Measurements from ENCODE around the gene INTS7.
"Not testable (repeated sequence)": the region's sequence is repeated elsewhere in the genome, so short reads cannot be mapped to it uniquely, and the experiment has no call there.

The INTS7 gene

GRCh38 chr1:211975152-211975941, 60.0 kb downstream of the INTS7 start:
- DNase-seq: no peak

GRCh38 chr1:211973541-211973940, 61.8 kb downstream of the INTS7 start:
- DNase-seq: no peak

DNA sequence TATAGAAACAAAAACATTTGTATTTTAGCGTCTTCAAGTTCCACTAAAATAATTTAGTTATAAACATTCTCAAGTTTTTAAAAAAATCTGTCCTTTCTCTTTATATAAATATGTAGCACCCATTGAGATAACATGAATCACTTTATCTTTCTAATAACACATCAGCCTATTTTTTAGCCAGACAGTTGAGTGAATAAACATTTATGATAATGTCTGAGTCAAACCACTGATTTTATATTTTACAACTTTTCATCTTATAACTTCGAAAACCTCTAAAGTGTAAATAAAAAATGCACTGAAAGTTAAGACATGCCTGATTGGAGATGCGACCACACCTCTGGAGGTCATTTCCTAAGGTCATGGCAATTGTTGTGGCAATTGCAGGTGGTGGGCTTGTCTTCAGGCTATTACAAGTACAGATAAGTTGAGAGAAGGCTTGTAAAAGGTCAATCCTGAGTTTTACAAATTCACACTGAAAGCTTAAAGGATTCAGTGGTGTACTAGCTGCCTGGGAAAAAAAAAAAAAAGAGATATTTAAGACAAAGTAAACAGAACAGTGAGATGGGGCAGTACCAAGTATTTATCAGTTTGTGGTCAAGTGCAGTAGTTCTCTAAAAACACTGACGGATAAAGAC, 67.0 kb downstream of the INTS7 start:
- DNase-seq: no peak

GRCh38 chr1:211967704-211968103, 67.7 kb downstream of the INTS7 start:
- no peak for DNase-seq

DNA sequence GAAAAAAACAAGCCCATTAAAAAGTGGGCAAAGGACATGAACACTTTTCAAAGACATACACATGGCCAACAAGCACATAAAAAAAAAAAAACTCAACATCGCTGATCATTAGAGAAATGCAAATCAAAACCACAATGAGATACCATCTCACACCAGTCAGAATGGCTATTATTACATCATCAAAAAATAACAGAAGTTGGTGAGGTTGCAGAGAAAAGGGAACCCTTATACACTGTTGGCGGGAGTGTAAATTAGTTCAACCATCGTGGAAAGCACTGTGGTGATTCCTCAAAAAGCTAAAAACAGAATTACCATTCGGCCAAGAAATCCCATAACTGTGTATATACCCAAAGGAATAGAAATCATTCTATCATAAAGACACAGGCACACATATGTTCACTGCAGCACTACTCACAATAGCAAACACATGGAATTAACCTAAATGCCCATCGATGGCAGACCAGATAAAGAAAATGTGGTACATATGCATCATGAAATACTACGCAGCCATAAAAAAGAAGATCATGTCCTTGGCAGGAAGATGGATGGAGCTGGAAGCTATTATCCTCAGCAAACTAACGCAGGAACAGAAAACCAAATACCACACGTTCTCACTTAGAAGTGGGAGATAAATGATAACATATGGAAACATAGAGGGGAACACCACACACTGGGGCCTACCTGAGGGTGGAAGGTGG, 70.1 kb downstream of the INTS7 start:
- no peak for DNase-seq

DNA sequence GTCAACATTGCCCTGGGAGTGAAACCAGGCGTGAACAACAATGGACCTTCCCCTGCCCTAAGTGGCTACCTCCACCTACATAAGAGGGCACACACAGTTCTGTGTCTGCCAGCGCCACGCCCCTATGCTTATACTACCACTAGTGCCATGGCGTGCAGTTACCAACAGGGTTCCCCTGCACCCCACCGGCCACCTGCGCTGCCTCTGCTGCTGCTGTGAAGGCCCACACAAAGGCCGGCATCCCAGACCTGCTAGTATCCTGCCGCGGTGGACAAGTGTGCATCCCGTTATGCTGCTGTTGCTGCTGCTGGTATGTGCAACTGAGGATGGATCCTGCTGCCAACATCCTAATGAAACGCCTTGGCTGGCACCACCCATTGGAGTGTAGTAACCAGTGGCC, 75.7 kb downstream of the INTS7 start:
- no peak for DNase-seq

- no peak for DNase-seq
These were observed 76.1 kb downstream of the INTS7 start for GRCh38 chr1:211959221-211959620.

DNA sequence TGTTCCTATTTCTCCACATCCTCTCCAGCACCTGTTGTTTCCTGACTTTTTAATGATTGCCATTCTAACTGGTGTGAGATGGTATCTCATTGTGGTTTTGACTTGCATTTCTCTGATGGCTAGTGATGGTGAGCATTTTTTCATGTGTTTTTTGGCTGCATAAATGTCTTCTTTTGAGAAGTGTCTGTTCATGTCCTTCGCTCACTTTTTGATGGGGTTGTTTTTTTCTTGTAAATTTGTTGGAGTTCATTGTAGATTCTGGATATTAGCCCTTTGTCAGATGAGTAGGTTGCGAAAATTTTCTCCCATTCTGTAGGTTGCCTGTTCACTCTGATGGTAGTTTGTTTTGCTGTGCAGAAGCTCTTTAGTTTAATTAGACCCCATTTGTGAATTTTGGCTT, 81.3 kb downstream of the INTS7 start:
- not testable (repeated sequence) for DNase-seq

DNA sequence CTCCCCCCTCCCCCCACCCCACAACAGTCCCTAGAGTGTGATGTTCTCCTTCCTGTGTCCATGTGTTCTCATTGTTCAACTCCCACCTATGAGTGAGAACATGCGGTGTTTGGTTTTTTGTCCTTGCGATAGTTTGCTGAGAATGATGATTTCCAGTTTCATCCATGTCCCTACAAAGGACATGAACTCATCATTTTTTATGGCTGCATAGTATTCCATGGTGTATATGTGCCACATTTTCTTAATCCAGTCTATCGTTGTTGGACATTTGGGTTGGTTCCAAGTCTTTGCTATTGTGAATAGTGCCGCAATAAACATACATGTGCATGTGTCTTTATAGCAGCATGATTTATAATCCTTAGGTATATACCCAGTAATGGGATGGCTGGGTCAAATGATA, 81.8 kb downstream of the INTS7 start:
- not testable (repeated sequence) for DNase-seq

GRCh38 chr1:211952299-211952698, 83.1 kb downstream of the INTS7 start:
- no peak for DNase-seq

DNA sequence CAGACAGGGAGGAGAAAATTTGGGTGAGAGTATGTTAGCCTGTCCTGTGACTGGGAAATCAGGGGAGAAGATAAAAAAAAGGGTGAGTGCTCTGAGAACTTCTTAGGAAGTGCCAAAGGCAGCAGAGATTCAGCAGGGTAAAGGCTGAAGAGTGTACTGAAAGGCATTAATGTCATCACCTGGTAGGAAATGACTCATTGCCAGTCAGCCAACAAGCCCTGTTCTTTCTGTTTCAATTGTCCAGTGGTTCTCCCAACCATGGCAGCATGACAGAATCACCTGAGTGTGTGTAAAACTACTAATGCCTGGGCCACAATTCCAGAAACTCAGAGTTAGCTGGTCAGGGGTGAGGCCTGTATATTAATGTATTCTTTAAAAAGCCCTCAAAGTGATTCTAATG, 83.5 kb downstream of the INTS7 start:
- no peak for DNase-seq

- no peak for DNase-seq
These were observed 87.0 kb downstream of the INTS7 start for GRCh38 chr1:211948377-211948776.

GRCh38 chr1:211947396-211948295, 87.7 kb downstream of the INTS7 start:
- peak; percentile 95 for DNase-seq

- DNase-seq: no peak
These were observed 90.4 kb downstream of the INTS7 start for GRCh38 chr1:211944733-211945500.

DNA sequence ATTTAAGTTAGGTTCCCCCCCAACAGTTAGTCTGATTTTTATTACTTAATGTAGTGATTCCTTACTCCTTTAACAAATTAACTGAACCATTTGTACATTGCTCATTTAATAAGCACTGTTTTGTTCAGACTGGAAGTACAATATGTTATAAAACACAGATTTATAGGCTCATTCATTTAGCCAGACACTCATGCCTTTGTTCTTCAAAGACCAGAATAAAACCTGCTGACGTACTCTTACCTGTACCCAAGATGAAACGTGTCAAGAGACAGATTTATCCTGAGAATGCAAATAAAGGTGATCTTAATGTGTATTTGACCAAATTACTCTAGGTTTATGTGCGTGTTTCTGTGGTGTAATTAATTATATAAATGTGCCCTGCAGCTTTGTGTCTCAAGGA, 92.8 kb downstream of the INTS7 start:
- no peak for DNase-seq

DNA sequence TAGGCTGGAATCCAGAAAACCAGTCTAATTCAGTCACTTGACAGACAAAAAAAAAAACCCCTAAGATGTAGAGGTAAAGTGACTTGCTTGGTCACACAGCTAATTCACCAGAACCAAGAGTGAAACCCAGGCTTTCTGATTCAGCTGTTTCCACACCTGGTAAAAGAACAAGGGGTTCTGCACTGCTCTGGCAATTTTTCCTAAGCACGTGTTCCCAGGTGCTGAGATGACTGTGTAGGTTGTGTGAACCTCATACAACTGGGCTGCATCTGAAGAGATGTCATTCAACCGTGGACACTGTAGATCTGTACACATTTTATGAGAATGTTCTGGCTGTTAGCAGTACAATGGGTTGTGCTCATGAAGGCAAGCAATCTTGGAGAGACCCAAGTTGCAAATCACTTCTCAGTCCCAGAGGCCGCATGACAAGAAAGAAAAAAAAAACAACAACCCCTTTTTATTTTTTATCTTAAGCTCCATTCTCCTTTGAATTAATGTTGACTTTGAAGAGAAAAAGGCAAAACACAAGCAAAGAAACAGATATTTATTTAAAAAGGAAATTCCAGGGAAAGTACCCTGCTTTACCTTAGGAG, 95.4 kb downstream of the INTS7 start:
- DNase-seq: no peak

DNA sequence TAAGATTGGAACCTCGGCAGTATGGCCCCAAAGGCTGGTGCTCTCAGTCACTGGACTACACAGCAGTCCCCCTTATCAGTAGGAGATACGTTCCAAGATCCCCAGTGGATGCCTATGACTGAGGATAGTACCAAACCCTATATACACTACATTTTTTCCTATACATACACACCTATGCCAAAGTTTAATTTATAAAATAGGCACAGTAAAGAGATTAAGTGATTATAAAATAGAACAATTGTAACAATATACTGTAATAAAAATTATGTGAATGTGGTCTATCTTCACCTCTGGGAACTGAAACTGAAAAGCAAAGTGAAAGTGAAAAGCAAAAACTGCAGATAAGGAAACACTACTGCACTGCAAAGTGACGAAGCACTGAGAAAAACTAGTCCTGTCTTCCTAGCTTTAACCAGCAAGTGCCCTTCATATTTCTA, 96.8 kb downstream of the INTS7 start:
- DNase-seq: no peak

- not testable (repeated sequence) for DNase-seq
These were observed 97.9 kb downstream of the INTS7 start for GRCh38 chr1:211937422-211937821.

DNA sequence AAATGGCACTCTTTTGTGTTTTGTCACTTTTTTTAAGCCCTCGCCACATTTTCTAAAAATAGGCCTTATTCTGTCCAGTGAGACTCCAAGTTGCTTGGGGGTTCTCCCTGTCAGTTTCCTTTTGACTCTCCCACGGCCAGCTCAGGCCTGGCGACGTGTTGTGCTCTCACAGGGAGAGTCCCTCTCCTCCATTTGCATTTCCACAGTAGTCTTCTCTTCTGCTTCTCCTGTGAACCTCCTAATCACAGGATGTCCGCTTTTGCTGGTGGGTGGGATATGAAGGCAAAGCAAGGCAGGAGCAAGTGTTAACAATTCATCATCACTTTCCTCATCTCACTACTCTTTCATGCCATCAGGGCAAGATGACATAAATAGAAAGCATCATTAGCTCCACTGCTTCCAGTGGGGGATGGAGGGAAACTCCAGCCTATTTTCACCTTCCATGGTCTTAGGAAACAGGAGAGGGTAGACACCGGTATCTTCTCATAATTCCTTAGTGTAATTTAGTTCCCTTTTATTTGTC, 99.8 kb downstream of the INTS7 start:
- DNase-seq: no peak

DNA sequence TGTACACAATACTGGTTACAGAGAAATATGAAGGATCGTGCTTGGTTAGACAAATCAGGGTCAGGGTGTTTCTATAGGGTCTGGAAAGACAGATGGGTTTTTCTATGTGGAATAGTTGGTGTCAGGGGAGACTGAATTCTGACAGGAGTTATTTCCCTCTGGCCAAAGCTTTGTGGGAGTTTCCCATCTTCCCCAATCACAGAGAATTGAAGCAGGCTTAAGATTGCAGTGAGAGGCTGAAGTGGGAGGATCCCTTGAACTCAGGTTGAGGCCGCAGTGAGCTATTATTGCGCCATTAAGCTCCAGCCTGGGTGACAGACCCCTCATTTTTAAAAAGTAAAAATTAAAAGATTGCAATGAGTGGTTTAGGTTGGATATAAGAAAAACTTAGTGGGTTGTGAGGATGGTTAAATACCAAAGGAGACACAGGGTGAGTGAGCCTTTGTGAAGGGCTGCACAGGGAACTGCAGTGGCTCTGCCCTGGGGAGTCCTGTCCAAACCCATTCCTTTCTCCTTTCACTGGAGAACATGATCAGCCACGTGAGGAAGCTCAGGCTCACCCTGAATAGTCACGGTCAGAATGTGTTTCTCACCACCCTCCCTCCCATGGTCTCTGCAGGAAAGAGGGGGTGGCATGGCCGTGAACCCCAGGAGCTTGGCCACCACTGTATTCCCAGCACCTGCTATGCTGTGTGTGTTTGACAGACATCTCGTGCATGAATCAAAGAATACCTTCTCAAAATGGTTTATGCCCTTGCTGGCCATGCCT, 101.2 kb downstream of the INTS7 start:
- no peak for DNase-seq

GRCh38 chr1:211932933-211933254, 102.5 kb downstream of the INTS7 start:
- no peak for DNase-seq
